Erythroblast (primary cell): ENCODE measurements around the gene MTG2.

Experiments
- GATA1 ChIP-seq: IDR thresholded peaks from 2 replicates; pipeline ENCODE4 v1.6.1; 2011; ENCODE audit warnings: low read depth, mild to moderate bottlenecking, control low read depth, low read length, moderate library complexity
- POLR2A ChIP-seq: IDR thresholded peaks from 2 replicates; pipeline ENCODE4 v1.6.1; 2011; ENCODE audit warnings: mild to moderate bottlenecking, low read length

DNA sequence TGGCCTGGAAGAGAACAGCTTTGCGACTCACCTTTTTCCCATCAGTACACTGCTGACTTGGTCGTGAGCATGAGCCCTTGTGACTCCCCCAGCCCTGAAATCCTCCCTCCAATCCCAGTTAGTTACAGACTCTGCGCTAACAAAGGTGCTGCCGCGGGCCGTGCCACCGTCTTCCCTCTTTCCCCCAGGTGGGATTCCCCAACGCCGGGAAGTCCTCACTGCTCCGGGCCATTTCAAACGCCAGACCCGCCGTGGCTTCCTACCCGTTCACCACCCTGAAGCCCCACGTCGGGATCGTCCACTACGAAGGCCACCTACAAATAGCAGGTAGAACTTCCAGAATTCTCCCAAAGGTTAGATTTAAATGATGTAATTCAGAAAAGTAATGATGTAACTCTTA lies 16.1 kb downstream of the MTG2 start:
- no peak for TF ChIP-seq POLR2A
- no peak for TF ChIP-seq GATA1
